ENCODE results near the gene CALCOCO1. TPM values are rescaled to one million over a fixed set of nuclear protein-coding genes. Genes with fewer than 3 reads are reported as not detected.

CALCOCO1 gene
- total RNA-seq, 1 experiment from 2014 or later = 48.0 TPM

DNA sequence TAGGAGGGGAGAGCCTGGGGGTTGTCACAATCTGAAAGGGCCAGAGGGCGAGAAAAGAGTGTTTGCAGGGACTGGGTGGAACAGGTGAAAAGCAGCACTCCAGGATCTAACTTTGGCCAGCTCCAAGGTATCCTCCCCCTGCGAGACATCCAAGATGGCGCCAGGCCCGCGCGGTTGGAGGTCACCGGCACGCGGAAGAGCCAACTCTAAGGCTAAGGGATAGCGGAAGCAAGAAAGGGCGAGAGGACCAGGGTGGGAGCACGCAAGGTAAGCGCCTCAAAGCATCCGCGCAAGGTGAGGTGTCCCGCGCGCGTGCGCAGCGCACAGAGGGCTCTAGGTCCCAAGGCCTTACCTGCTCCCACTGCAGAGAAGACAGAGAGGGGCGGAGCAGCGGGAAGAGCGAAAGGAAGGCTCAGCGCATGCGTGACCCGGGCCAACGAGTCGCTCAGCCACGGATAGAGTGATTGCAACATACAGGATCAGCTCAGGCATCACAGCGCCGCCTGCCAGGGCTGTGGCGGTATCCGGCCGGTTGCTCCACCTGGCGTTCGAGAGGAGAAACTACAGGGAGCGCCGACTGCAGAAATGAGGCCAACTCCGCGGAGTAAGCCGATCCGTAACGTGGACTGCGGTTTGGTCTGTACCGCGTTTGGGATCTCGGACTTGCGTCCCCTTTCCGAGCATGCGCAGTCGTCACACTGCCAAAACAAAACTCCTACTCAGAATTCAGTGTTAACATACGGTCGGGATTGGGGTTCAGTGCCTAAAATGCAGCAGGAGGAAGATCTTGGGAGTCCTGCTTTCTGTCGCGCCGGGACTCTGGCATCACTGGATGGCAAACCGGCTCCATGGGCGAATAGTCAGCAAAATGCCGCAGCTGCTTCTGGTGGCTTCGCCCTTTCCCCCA lies 51.3 kb downstream of the CALCOCO1 start, which contains the start of gene ATP5MC2:
Gene ATP5MC2, minus strand, starts transcription at position 383 of the 907 bp plus-strand sequence. CDS start 3,469 bp downstream, outside the sequence.
- Histone ChIP-seq H3K4me3 (ENCODE audit: low read depth in 2 of 2, low read length in 2 of 2) (peak within 1 kb of the TSS; percentile 69 to 79), H3K27ac (ENCODE audit: low read length) (peak within 1 kb of the TSS; percentile 97), H3K36me3 (ENCODE audit: control insufficient read depth, insufficient read depth, low read length) (peaks cover 5% of the 10 kb centered on the region), H3K27me3 (ENCODE audit: control insufficient read depth, insufficient read depth, low read length) (no peaks in the 10 kb centered on the region), H3K4me1 (ENCODE audit: control insufficient read depth, insufficient read depth, low read length) (peaks cover 12% of the 10 kb centered on the region), H3K9me3 (ENCODE audit: control insufficient read depth, insufficient read depth, low read depth, low read length) (no peaks in the 10 kb centered on the region)
- ChIA-PET POLR2A (interaction anchor here (0.6 to 0.9 kb wide), 2 partner anchors 58 to 132 kb away, joined by 4 to 5 read pairs; no protein-coding TSS in a partner anchor), CTCF (interaction anchor here (0.6 to 1.4 kb wide), 4 partner anchors 17 to 133 kb away, joined by 3 to 5 read pairs (median 4); no protein-coding TSS in a partner anchor)
- ATAC-seq (peak; percentile 98), DNase-seq (ENCODE audit: low read depth, low spot score) (peak; percentile 99)
- in situ Hi-C loops (cut with HindIII; ENCODE audit: low pct_unique_long_range_greater_than_20kb, low sequenced_read_pairs) = no loop called here
- intact Hi-C loops (cut with micrococcal nuclease; ENCODE audit: unreplicated experiment) = loop anchor here (5.0 kb wide), 1 partner anchor 129 kb away; no protein-coding TSS in a partner anchor
- BruUV-seq (replicated peaks) = no TSS peak
- TF ChIP-seq TCF7L2 (IDR thresholded peaks at IDR 0.05; ENCODE audit: low read depth, low read length) (peak; percentile 74), SIN3A (IDR thresholded peaks at IDR 0.05; ENCODE audit: borderline replicate concordance, insufficient read depth, low read depth, low read length) (0 out of 2 replicates have a peak, but pooled peaks have one; percentile 69), POLR2AphosphoS5 (IDR thresholded peaks at IDR 0.05; ENCODE audit: low read depth, low read length) (peak; percentile 81)
- TF ChIP-seq, protein P1, sequence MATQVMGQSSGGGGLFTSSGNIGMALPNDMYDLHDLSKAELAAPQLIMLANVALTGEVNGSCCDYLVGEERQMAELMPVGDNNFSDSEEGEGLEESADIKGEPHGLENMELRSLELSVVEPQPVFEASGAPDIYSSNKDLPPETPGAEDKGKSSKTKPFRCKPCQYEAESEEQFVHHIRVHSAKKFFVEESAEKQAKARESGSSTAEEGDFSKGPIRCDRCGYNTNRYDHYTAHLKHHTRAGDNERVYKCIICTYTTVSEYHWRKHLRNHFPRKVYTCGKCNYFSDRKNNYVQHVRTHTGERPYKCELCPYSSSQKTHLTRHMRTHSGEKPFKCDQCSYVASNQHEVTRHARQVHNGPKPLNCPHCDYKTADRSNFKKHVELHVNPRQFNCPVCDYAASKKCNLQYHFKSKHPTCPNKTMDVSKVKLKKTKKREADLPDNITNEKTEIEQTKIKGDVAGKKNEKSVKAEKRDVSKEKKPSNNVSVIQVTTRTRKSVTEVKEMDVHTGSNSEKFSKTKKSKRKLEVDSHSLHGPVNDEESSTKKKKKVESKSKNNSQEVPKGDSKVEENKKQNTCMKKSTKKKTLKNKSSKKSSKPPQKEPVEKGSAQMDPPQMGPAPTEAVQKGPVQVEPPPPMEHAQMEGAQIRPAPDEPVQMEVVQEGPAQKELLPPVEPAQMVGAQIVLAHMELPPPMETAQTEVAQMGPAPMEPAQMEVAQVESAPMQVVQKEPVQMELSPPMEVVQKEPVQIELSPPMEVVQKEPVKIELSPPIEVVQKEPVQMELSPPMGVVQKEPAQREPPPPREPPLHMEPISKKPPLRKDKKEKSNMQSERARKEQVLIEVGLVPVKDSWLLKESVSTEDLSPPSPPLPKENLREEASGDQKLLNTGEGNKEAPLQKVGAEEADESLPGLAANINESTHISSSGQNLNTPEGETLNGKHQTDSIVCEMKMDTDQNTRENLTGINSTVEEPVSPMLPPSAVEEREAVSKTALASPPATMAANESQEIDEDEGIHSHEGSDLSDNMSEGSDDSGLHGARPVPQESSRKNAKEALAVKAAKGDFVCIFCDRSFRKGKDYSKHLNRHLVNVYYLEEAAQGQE (IDR thresholded peaks at IDR 0.05; ENCODE audit: insufficient read depth in 1 of 2, low read depth in 2 of 2, low read length in 1 of 2) = no peak; a peak in 1 of 4 replicates
- TF ChIP-seq, protein P2, sequence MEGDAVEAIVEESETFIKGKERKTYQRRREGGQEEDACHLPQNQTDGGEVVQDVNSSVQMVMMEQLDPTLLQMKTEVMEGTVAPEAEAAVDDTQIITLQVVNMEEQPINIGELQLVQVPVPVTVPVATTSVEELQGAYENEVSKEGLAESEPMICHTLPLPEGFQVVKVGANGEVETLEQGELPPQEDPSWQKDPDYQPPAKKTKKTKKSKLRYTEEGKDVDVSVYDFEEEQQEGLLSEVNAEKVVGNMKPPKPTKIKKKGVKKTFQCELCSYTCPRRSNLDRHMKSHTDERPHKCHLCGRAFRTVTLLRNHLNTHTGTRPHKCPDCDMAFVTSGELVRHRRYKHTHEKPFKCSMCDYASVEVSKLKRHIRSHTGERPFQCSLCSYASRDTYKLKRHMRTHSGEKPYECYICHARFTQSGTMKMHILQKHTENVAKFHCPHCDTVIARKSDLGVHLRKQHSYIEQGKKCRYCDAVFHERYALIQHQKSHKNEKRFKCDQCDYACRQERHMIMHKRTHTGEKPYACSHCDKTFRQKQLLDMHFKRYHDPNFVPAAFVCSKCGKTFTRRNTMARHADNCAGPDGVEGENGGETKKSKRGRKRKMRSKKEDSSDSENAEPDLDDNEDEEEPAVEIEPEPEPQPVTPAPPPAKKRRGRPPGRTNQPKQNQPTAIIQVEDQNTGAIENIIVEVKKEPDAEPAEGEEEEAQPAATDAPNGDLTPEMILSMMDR (IDR thresholded peaks at IDR 0.05) = peak; percentile 100

DNA sequence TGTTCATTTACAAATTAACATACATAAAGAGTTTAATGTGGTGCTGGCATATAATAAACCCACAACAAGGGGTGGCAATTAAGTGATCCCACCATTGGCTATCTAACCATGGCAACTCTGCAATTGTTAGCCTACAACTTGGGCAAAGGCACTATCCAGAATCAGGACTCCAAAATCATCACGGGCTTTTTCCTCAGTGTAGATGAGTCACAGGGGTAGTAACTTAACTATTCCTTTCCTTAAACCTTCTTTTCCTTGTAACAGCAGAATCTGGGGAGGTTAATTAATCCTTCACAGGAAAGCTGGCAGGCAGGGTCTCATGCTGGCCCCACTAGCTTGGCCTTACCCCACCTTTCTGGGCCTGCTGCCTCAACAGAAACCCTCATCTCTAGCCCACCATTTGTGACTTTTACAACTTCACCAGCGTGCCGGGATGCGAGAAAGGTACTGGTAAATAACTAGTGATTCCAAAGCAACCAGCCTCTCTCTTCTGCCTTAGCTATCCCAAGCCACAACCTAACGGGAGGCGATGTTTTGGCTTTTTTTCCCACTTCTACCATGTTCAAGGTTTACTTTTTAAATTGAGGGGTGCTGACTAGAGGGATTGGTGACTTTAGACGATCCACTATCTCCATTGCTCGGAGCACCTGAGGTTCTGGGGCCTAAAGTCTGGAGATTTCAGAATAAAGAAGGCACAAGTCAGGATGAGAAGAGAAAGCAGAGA lies 52.1 kb downstream of the CALCOCO1 start:
- TSS peak; percentile 85 for BruUV-seq (replicated peaks)
- no peaks in the 10 kb centered on the region for H3K27me3 ChIP-seq (ENCODE audit: control insufficient read depth, insufficient read depth, low read length)
- intact Hi-C loops (cut with micrococcal nuclease; ENCODE audit: unreplicated experiment) (loop anchor here (5.0 kb wide), 1 partner anchor 128 kb away; no protein-coding TSS in a partner anchor), in situ Hi-C loops (cut with HindIII; ENCODE audit: low pct_unique_long_range_greater_than_20kb, low sequenced_read_pairs) (no loop called here)
- ATAC-seq = no peak
- peaks cover 7% of the 10 kb centered on the region for H3K36me3 ChIP-seq (ENCODE audit: control insufficient read depth, insufficient read depth, low read length)
- peaks cover 12% of the 10 kb centered on the region for H3K4me1 ChIP-seq (ENCODE audit: control insufficient read depth, insufficient read depth, low read length)
- ChIA-PET CTCF (interaction anchor here (0.6 to 1.4 kb wide), 4 partner anchors 16 to 132 kb away, joined by 3 to 5 read pairs (median 4); no protein-coding TSS in a partner anchor), POLR2A (interaction anchor here (0.9 kb wide), 1 partner anchor 131 kb away, joined by 4 read pairs; no protein-coding TSS in a partner anchor)
- no peak for DNase-seq (ENCODE audit: low read depth, low spot score)
- TF ChIP-seq SIN3A (IDR thresholded peaks at IDR 0.05; ENCODE audit: borderline replicate concordance, insufficient read depth, low read depth, low read length) (no peak), TCF7L2 (IDR thresholded peaks at IDR 0.05; ENCODE audit: low read depth, low read length) (no peak), POLR2AphosphoS5 (IDR thresholded peaks at IDR 0.05; ENCODE audit: low read depth, low read length) (no peak)
- TF ChIP-seq, protein P2 (IDR thresholded peaks at IDR 0.05) = no peak
- TF ChIP-seq, protein P1 (IDR thresholded peaks at IDR 0.05; ENCODE audit: insufficient read depth in 1 of 2, low read depth in 2 of 2, low read length in 1 of 2) = no peak
- H3K27ac ChIP-seq (ENCODE audit: low read length) = peak overlapping the region; percentile 97
- no peaks in the 10 kb centered on the region for H3K9me3 ChIP-seq (ENCODE audit: control insufficient read depth, insufficient read depth, low read depth, low read length)
- peak overlapping the region; percentile 69 to 79 for H3K4me3 ChIP-seq (ENCODE audit: low read depth in 2 of 2, low read length in 2 of 2)
